Ascending aorta (tissue), 2 donors: ENCODE measurements around the gene CBLN3. TPM values are rescaled to one million over a fixed set of nuclear protein-coding genes. Genes with fewer than 3 reads are reported as not detected.
A peak's percentile ranks its signal among the peaks of the same experiment; 100 is the strongest.

Source experiments
- DNase-seq, 2 donors: peaks; one replicate each; pipeline ENCODE4 v3.0.0-alpha.2; 2019; ENCODE audit warnings: low spot score in 2 of 2
- H3K27ac ChIP-seq, 2 donors: fragments of 200-600 bp; sonication (generic); one replicate each; pipeline ENCODE4 v1.5.1; 2016 to 2017; ENCODE audit warnings: mild to moderate bottlenecking in 1 of 2
- H3K27me3 ChIP-seq: fragments of 200-600 bp; sonication (generic); one replicate; pipeline ENCODE4 v1.5.1; 2017
- H3K36me3 ChIP-seq, 2 donors: fragments of 200-600 bp; sonication (generic); one replicate each; pipeline ENCODE4 v1.5.1; 2016
- H3K4me1 ChIP-seq, 2 donors: fragments of 200-600 bp; sonication (generic); one replicate each; pipeline ENCODE4 v1.5.1; 2016 to 2017; ENCODE audit warnings: mild to moderate bottlenecking in 1 of 2
- H3K4me3 ChIP-seq, 2 donors: fragments of 200-600 bp; sonication (generic); one replicate each; pipeline ENCODE4 v1.5.1; 2016 to 2017; ENCODE audit warnings: mild to moderate bottlenecking in 1 of 2
- H3K9me3 ChIP-seq, 2 donors: fragments of 200-600 bp; sonication (generic); one replicate each; pipeline ENCODE4 v1.5.1; 2016
- CTCF ChIP-seq, 3 experiments: fragments of 200-600 bp in 2 of 3; fragments of 450-650 bp in 1 of 3; sonication (generic) in 2 of 3; IDR thresholded peaks; one replicate each; pipeline ENCODE4 v1.5.1; 2016 to 2019; ENCODE audit warnings: antibody characterized with exemption in 3 of 3, mild to moderate bottlenecking in 1 of 3, moderate library complexity in 1 of 3
- intact Hi-C: fragments of 100-400 bp; cut with DNase I; formaldehyde crosslinking; loops from one replicate; pipeline ENCODE4 v1.15.1; 2023
- total RNA-seq: library from RNA; depleted of rRNA; stranded (reverse); fragments of >200 nt; gene quantifications from one replicate; pipeline ENCODE4 v1.1.0, GENCODE V29; 2016

CBLN3 gene
- total RNA-seq, 1 donor from 2014 or later, result 2.2 TPM

GRCh38 chr14:24399999-24400718 is 29.3 kb downstream of the CBLN3 start:
- H3K4me3 ChIP-seq, result peak overlapping the region; percentile 73 to 76
- no peak for TF ChIP-seq CTCF (IDR thresholded peaks at IDR 0.05)

GRCh38 chr14:24399447-24399822 is 30.0 kb downstream of the CBLN3 start:
- Histone ChIP-seq H3K4me1 (peaks cover 2 to 8% of the 10 kb centered on the region in 2 donors), H3K27me3 (no peaks in the 10 kb centered on the region), H3K36me3 (no peaks in the 10 kb centered on the region), H3K9me3 (no peaks in the 10 kb centered on the region), H3K27ac (no peak overlapping the region), H3K4me3 (peak overlapping the region; percentile 73 to 76)
- intact Hi-C loops, result loop anchor here (1.0 to 2.0 kb wide), 3 partner anchors 29 to 33 kb away; partner anchors contain the start of genes CBLN3 and KHNYN
- DNase-seq, result no peak
- TF ChIP-seq CTCF (IDR thresholded peaks at IDR 0.05), result no peak

More at GRCh38 chr14:24399999-24400718, 29.3 kb downstream of the CBLN3 start:
- peaks cover 0 to under 1% of the 10 kb centered on the region in 2 donors for H3K36me3 ChIP-seq
- intact Hi-C loops, result loop anchor here (1.0 to 2.0 kb wide), 3 partner anchors 29 to 33 kb away; partner anchors contain the start of genes CBLN3 and KHNYN
- H3K27me3 ChIP-seq, result no peaks in the 10 kb centered on the region
- no peak overlapping the region for H3K27ac ChIP-seq
- DNase-seq, result no peak
- H3K4me1 ChIP-seq, result peaks cover 2 to 8% of the 10 kb centered on the region in 2 donors
- H3K9me3 ChIP-seq, result no peaks in the 10 kb centered on the region

- H3K27ac ChIP-seq, result peak within 1 kb of the TSS; percentile 47 to 59
- peaks cover 2 to 8% of the 10 kb centered on the region in 2 donors for H3K4me1 ChIP-seq
- intact Hi-C loops, result loop anchor here (1.0 to 2.0 kb wide), 3 partner anchors 29 to 32 kb away; partner anchors contain the start of genes CBLN3 and KHNYN
- peak within 1 kb of the TSS; percentile 73 to 76 for H3K4me3 ChIP-seq
- no peaks in the 10 kb centered on the region for H3K36me3 ChIP-seq
- DNase-seq, result peak in 1 of 2 donors; percentile 74
- H3K9me3 ChIP-seq, result no peaks in the 10 kb centered on the region
- no peak for TF ChIP-seq CTCF (IDR thresholded peaks at IDR 0.05)
- H3K27me3 ChIP-seq, result no peaks in the 10 kb centered on the region
Observed at GRCh38 chr14:24398653-24399446, 30.6 kb downstream of the CBLN3 start, which contains the start of gene NYNRIN. Gene NYNRIN (plus strand): TSS chr14:24399003. CDS start chr14:24399247, 244 bp downstream.

GRCh38 chr14:24398293-24398652 is 31.2 kb downstream of the CBLN3 start:
- peak overlapping the region; percentile 47 to 59 for H3K27ac ChIP-seq
- peak overlapping the region; percentile 73 to 76 for H3K4me3 ChIP-seq
- DNase-seq, result no peak
- H3K9me3 ChIP-seq, result no peaks in the 10 kb centered on the region
- intact Hi-C loops, result loop anchor here (2.0 kb wide), 2 partner anchors 31 kb away; partner anchors contain the start of genes CBLN3 and KHNYN
- H3K27me3 ChIP-seq, result no peaks in the 10 kb centered on the region
- H3K4me1 ChIP-seq, result peaks cover 2 to 8% of the 10 kb centered on the region in 2 donors
- no peak for TF ChIP-seq CTCF (IDR thresholded peaks at IDR 0.05)
- no peaks in the 10 kb centered on the region for H3K36me3 ChIP-seq

GRCh38 chr14:24397639-24398292 is 31.7 kb downstream of the CBLN3 start:
- Histone ChIP-seq H3K36me3 (no peaks in the 10 kb centered on the region), H3K4me3 (peak overlapping the region in 1 of 2 donors; percentile 76), H3K27ac (peak overlapping the region; percentile 47 to 59), H3K27me3 (no peaks in the 10 kb centered on the region), H3K4me1 (peaks cover 2 to 8% of the 10 kb centered on the region in 2 donors), H3K9me3 (no peaks in the 10 kb centered on the region)
- DNase-seq, result no peak
- intact Hi-C loops, result loop anchor here (2.0 kb wide), 2 partner anchors 31 kb away; partner anchors contain the start of genes CBLN3 and KHNYN
- no peak for TF ChIP-seq CTCF (IDR thresholded peaks at IDR 0.05)
